Coronary artery (tissue), 2 donors: ENCODE measurements around the gene ETFBKMT.

Source experiments
- DNase-seq: peaks from one replicate; pipeline ENCODE4 v3.0.0-alpha.2; 2017; ENCODE audit warnings: low spot score
- H3K27ac ChIP-seq, 2 donors: fragments of 200-600 bp; sonication (generic); one replicate each; pipeline ENCODE4 v1.5.1; 2016 to 2019
- H3K4me3 ChIP-seq: fragments of 200-600 bp; sonication (generic); 2 replicates; pipeline ENCODE4 v1.5.1; 2016; ENCODE audit warnings: mild to moderate bottlenecking, moderate library complexity
- CTCF ChIP-seq: fragments of 200-600 bp; sonication (generic); IDR thresholded peaks from one replicate; pipeline ENCODE4 v1.5.1; 2019; ENCODE audit warnings: antibody characterized with exemption

Gene ETFBKMT

DNA sequence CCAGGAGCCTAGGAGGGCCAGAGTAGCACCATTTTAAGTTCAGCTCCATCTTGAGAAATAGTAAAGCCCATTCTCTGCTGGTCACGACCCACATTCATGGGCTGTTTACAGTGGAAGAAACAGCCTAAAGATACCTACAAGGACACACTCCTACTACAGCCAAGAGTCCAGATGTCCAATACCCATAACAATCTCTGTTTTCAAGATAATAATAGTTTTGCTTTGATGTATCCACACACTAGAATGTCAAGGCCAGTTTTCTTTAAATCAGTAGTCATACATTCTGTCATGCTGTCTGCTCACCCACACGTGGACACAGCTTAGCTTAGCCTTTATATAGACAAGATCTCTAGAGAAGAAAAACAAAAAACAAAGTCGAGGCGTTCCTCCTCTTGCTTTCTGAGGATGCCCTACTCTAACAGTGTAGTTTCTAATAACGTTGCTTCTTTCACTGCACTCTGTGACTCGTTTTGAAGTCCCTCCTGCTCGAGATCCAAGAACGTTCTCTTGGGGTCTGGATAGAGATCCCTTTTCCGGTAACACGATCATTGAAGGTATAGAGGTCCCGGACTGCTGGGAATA is 17.9 kb upstream of the ETFBKMT start:
- H3K4me3 ChIP-seq: no peak overlapping the region
- H3K27ac ChIP-seq: no peak overlapping the region
- TF ChIP-seq CTCF: no peak
- DNase-seq: no peak

- DNase-seq: no peak
- H3K4me3 ChIP-seq: no peak overlapping the region
- no peak overlapping the region for H3K27ac ChIP-seq
- TF ChIP-seq CTCF: no peak
These were observed 15.0 kb upstream of the ETFBKMT start for GRCh38 chr12:31644536-31644935.

GRCh38 chr12:31645924-31646323 is 13.6 kb upstream of the ETFBKMT start:
- no peak for DNase-seq
- no peak overlapping the region for H3K27ac ChIP-seq
- TF ChIP-seq CTCF: no peak

GRCh38 chr12:31647086-31647491 is 12.4 kb upstream of the ETFBKMT start:
- no peak for DNase-seq
- Histone ChIP-seq H3K4me3 (no peak overlapping the region), H3K27ac (no peak overlapping the region)
- TF ChIP-seq CTCF: no peak

More at GRCh38 chr12:31645924-31646323, 13.6 kb upstream of the ETFBKMT start:
- no peak overlapping the region for H3K4me3 ChIP-seq

GRCh38 chr12:31650918-31651317 is 8.6 kb upstream of the ETFBKMT start:
- TF ChIP-seq CTCF: no peak
- Histone ChIP-seq H3K4me3 (no peak overlapping the region), H3K27ac (no peak overlapping the region)
- no peak for DNase-seq

- Histone ChIP-seq H3K4me3 (no peak overlapping the region), H3K27ac (no peak overlapping the region)
- TF ChIP-seq CTCF: no peak
- no peak for DNase-seq
These were observed 7.5 kb upstream of the ETFBKMT start for GRCh38 chr12:31651893-31652521.

GRCh38 chr12:31655208-31655607 is 4.3 kb upstream of the ETFBKMT start:
- no peak overlapping the region for H3K27ac ChIP-seq
- DNase-seq: no peak
- no peak for TF ChIP-seq CTCF

More at GRCh38 chr12:31655208-31655607, 4.3 kb upstream of the ETFBKMT start:
- H3K4me3 ChIP-seq: no peak overlapping the region
